PC-9 (cell line): Measurements from ENCODE around the gene CAMK2B.

Experiments
- CTCF ChIP-seq: fragments of 200-600 bp; sonication (generic); conservative IDR thresholded peaks from 2 replicates; pipeline ENCODE4 v1.6.1; 2017; ENCODE audit warnings: mixed run types, antibody characterized with exemption, mild to moderate bottlenecking, moderate library complexity
- EZH2 ChIP-seq: fragments of 200-600 bp; sonication (generic); IDR thresholded peaks from 2 replicates; pipeline ENCODE4 v1.8.0; 2017; ENCODE audit warnings: antibody characterized with exemption, low read depth

- TF ChIP-seq CTCF (no peak), EZH2 (no peak)
These were observed 11.1 kb upstream of the CAMK2B start for GRCh38 chr7:44336491-44336890.
